GM12873 (cell line): ENCODE data around the gene PLEKHA6.

Experiments
- CTCF ChIP-seq: IDR thresholded peaks from 2 replicates; pipeline ENCODE4 v1.5.1; 2012; ENCODE audit warnings: low read depth, mild to moderate bottlenecking, moderate library complexity, low read length, control low read depth; ENCODE audit not compliant: insufficient read depth; ENCODE audit errors: missing control alignments

The PLEKHA6 gene

GRCh38 chr1:204390751-204391466, 31.2 kb upstream of the PLEKHA6 start:
- no peak for TF ChIP-seq CTCF

- TF ChIP-seq CTCF: no peak
These were observed 26.0 kb upstream of the PLEKHA6 start for GRCh38 chr1:204385727-204386126.

- no peak for TF ChIP-seq CTCF
These were observed 25.1 kb upstream of the PLEKHA6 start for GRCh38 chr1:204384636-204385352.

GRCh38 chr1:204383163-204383904, 23.6 kb upstream of the PLEKHA6 start:
- TF ChIP-seq CTCF: no peak

GRCh38 chr1:204382714-204383083, 23.0 kb upstream of the PLEKHA6 start:
- no peak for TF ChIP-seq CTCF

GRCh38 chr1:204380293-204380831, 20.6 kb upstream of the PLEKHA6 start:
- TF ChIP-seq CTCF: no peak

- TF ChIP-seq CTCF: no peak
These were observed 18.3 kb upstream of the PLEKHA6 start for GRCh38 chr1:204377800-204378668.
